Lung (tissue), 12 donors: ENCODE measurements around the gene CTCF. TPM values are rescaled to one million over a fixed set of nuclear protein-coding genes. Genes with fewer than 3 reads are reported as not detected.

ENCODE experiments used
- ATAC-seq: fragments of 200-7000 bp; cut with Tn5 transposase; one replicate; pipeline ENCODE4 v1.9.1; 2020; ENCODE audit warnings: moderate number of reproducible peaks; ENCODE audit not compliant: insufficient read depth, low FRiP score
- DNase-seq, 3 donors: peaks; one replicate each; pipeline ENCODE4 v3.0.0-alpha.2; 2013 to 2017
- H3K27ac ChIP-seq, 2 donors: one replicate each; pipeline ENCODE4 v1.5.1; 2013; ENCODE audit warnings: mild to moderate bottlenecking in 2 of 2, moderate library complexity in 2 of 2, control low read depth in 1 of 2, inconsistent platforms in 1 of 2, low read depth in 1 of 2, low read length in 1 of 2
- H3K27me3 ChIP-seq, 3 donors: one replicate each; pipeline ENCODE4 v1.5.1; 2013; ENCODE audit warnings: low read length in 2 of 3; ENCODE audit not compliant: control insufficient read depth in 3 of 3, insufficient read depth in 3 of 3
- H3K36me3 ChIP-seq, 4 donors: one replicate each; pipeline ENCODE4 v1.5.1; 2013; ENCODE audit warnings: low read length in 4 of 4, mild to moderate bottlenecking in 1 of 4, moderate library complexity in 1 of 4; ENCODE audit not compliant: control insufficient read depth in 4 of 4, insufficient read depth in 4 of 4
- H3K4me1 ChIP-seq, 5 donors: one replicate each; pipeline ENCODE4 v1.5.1; 2013; ENCODE audit warnings: low read length in 5 of 5, mild to moderate bottlenecking in 2 of 5, moderate library complexity in 1 of 5; ENCODE audit not compliant: control insufficient read depth in 5 of 5, insufficient read depth in 5 of 5
- H3K4me3 ChIP-seq: one replicate; pipeline ENCODE4 v1.5.1; 2013; ENCODE audit warnings: mild to moderate bottlenecking, control low read depth, moderate library complexity
- H3K9ac ChIP-seq, 2 donors: one replicate each; pipeline ENCODE4 v1.5.1; 2013; ENCODE audit warnings: low read length in 2 of 2, control low read depth in 1 of 2; ENCODE audit not compliant: insufficient read depth in 1 of 2
- H3K9me3 ChIP-seq, 4 donors: one replicate each; pipeline ENCODE4 v1.5.1; 2013; ENCODE audit warnings: low read length in 3 of 4, mild to moderate bottlenecking in 1 of 4, moderate library complexity in 1 of 4; ENCODE audit not compliant: control insufficient read depth in 4 of 4, insufficient read depth in 3 of 4
- CTCF ChIP-seq: IDR thresholded peaks from 2 replicates; pipeline ENCODE4 v1.5.1; 2012; ENCODE audit warnings: mild to moderate bottlenecking; ENCODE audit errors: control extremely low read depth, extremely low read depth
- WGBS, 2 donors: extraction: QIAGEN DNeasy Blood & Tissue Kit; methylation state at CpG; one replicate each; pipeline ENCODE4 v1.1.7; 2013; 5-methylcytosine and 5-hydroxymethylcytosine counted together
- polyA plus RNA-seq, 2 donors: library from polyadenylated mRNA; stranded (reverse); fragments of 200-250 nt; gene quantifications; one replicate each; pipeline ENCODE4 v1.2.1, GENCODE V29; 2013
- total RNA-seq, 2 donors: library from RNA; depleted of rRNA in 1 of 2; stranded (reverse); fragments of >200 nt in 1 of 2; gene quantifications; one replicate each; pipeline ENCODE4 v1.2.1, GENCODE V29; 2014 to 2021
- donor health status: control.
- donor health status: control.
- donor health status: Bipolar disorder and iron deficiency.
- donor health status: healthy.
- donor health status: DM: yes; HTN: yes; CAD: no.

The CTCF gene
- total and polyA plus RNA-seq, 4 donors, result 16.7 to 54.2 (median 23.3) TPM

GRCh38 chr16:67613808-67614207 lies 51.5 kb downstream of the CTCF start:
- Histone ChIP-seq H3K4me3 (no peak overlapping the region), H3K9ac (no peak overlapping the region), H3K9me3 (no peaks in the 10 kb centered on the region), H3K27me3 (no peaks in the 10 kb centered on the region), H3K27ac (no peak overlapping the region), H3K4me1 (no peaks in the 10 kb centered on the region), H3K36me3 (peaks cover 21 to 30% (median 24%) of the 10 kb centered on the region in 4 donors)
- 93 to 96% methylated on average over 10 of the region's 10 CpGs for WGBS, 2 donors
- ATAC-seq, result no peak
- DNase-seq, result no peak
- TF ChIP-seq CTCF, result no peak

GRCh38 chr16:67628216-67628615 lies 65.9 kb downstream of the CTCF start:
- Histone ChIP-seq H3K9me3 (no peaks in the 10 kb centered on the region), H3K27me3 (no peaks in the 10 kb centered on the region), H3K4me3 (no peak overlapping the region), H3K27ac (no peak overlapping the region), H3K9ac (no peak overlapping the region), H3K36me3 (peaks cover 26 to 42% (median 34%) of the 10 kb centered on the region in 4 donors), H3K4me1 (peaks cover 0 to 12% (median 3%) of the 10 kb centered on the region in 5 donors)
- DNase-seq (no peak), ATAC-seq (no peak)
- 95% methylated on average over 14 of the region's 14 CpGs for WGBS, 2 donors
- no peak for TF ChIP-seq CTCF

- no peak for ATAC-seq
- H3K27ac ChIP-seq, result no peak overlapping the region
- H3K36me3 ChIP-seq, result peaks cover 17 to 40% (median 36%) of the 10 kb centered on the region in 4 donors
- peak; percentile 38 to 84 (median 71) for DNase-seq
- no peaks in the 10 kb centered on the region for H3K9me3 ChIP-seq
- H3K9ac ChIP-seq, result no peak overlapping the region
- 66 to 75% methylated on average over 7 of the region's 7 CpGs for WGBS, 2 donors
- no peak overlapping the region for H3K4me3 ChIP-seq
- H3K4me1 ChIP-seq, result peaks cover 0 to 12% (median 3%) of the 10 kb centered on the region in 5 donors
- H3K27me3 ChIP-seq, result no peaks in the 10 kb centered on the region
- no peak for TF ChIP-seq CTCF
Observed at GRCh38 chr16:67632415-67633172, 70.3 kb downstream of the CTCF start.

GRCh38 chr16:67636713-67637112 lies 74.4 kb downstream of the CTCF start:
- WGBS, 2 donors, result 93 to 95% methylated on average over 8 of the region's 8 CpGs
- TF ChIP-seq CTCF, result no peak
- Histone ChIP-seq H3K36me3 (peaks cover 22 to 36% (median 35%) of the 10 kb centered on the region in 4 donors), H3K4me1 (peaks cover 0 to 12% (median 3%) of the 10 kb centered on the region in 5 donors), H3K27ac (no peak overlapping the region), H3K27me3 (no peaks in the 10 kb centered on the region), H3K9ac (no peak overlapping the region), H3K9me3 (no peaks in the 10 kb centered on the region), H3K4me3 (no peak overlapping the region)
- DNase-seq, result no peak
- no peak for ATAC-seq
